Endothelial cell of umbilical vein (primary cell): ENCODE results near the gene OXLD1. TPM values are rescaled to one million over a fixed set of nuclear protein-coding genes. Genes with fewer than 3 reads are reported as not detected.

ENCODE experiments used
- BruUV-seq: library from RNA; stranded (reverse); fragments of 400-500 nt; replicated peaks from 2 replicates; lab custom pipeline; 2021; lab: Mats Ljungman, UMichigan
- CTCF ChIA-PET: fragments of 300-600, 350-600 bp; sonication (Branson Sonifier 250); formaldehyde crosslinking; loops from one replicate; lab custom pipeline; 2021; ENCODE audit warnings: antibody characterized with exemption, inconsistent platforms; lab: Charles Lee
- POLR2A ChIA-PET: fragments of 300-600, 350-600 bp; sonication (Branson Sonifier 250); formaldehyde crosslinking; loops from one replicate; lab custom pipeline; 2021; ENCODE audit warnings: antibody characterized with exemption, inconsistent platforms; lab: Charles Lee
- DNase-seq: peaks from one replicate; pipeline ENCODE4 v3.0.0-alpha.2; 2011; ENCODE audit warnings: low read depth, low spot score
- FAIRE-seq: peaks from 2 replicates; lab custom pipeline; 2011; peaks lifted over from hg19 to GRCh38; lab: Jason Lieb, UNC
- H2AFZ ChIP-seq: 2 replicates; pipeline ENCODE4 v1.6.0; 2012; ENCODE audit warnings: low read depth, low read length, control low read depth, inconsistent platforms
- H3K27ac ChIP-seq: 2 replicates; pipeline ENCODE4 v1.5.1; 2011; ENCODE audit warnings: low read depth, mild to moderate bottlenecking, control low read depth, low read length, moderate library complexity; ENCODE audit not compliant: insufficient read depth
- H3K27me3 ChIP-seq, 2 experiments: 2 replicates each; pipeline versions ENCODE4 v1.6.0 to v1.6.1; 2011; ENCODE audit warnings: low read length in 2 of 2, mixed read lengths in 1 of 2; ENCODE audit not compliant: control insufficient read depth in 2 of 2, insufficient read depth in 2 of 2
- H3K36me3 ChIP-seq, 2 experiments: 2 replicates in 1 of 2; 3 replicates in 1 of 2; pipeline ENCODE4 v1.5.1; 2011; ENCODE audit warnings: low read length in 2 of 2, mild to moderate bottlenecking in 1 of 2, moderate library complexity in 1 of 2; ENCODE audit not compliant: control insufficient read depth in 2 of 2, insufficient read depth in 2 of 2; ENCODE audit errors: extremely low read depth in 1 of 2
- H3K4me1 ChIP-seq: 3 replicates; pipeline ENCODE4 v1.5.1; 2011; ENCODE audit warnings: mild to moderate bottlenecking, low read length; ENCODE audit not compliant: control insufficient read depth, insufficient read depth; ENCODE audit errors: extremely low read depth
- H3K4me2 ChIP-seq: 2 replicates; pipeline ENCODE4 v1.6.1; 2011; ENCODE audit warnings: low read length, control low read depth, mixed read lengths; ENCODE audit not compliant: insufficient read depth
- H3K4me3 ChIP-seq, 3 experiments: fragments of 200-600 bp in 1 of 3; sonication (generic), shearing (Covaris generic) in 1 of 3; replicated peaks in 1 of 3; 2 replicates each; pipeline ENCODE4 v1.5.1; 2011 to 2016; ENCODE audit warnings: control low read depth in 3 of 3, low read length in 3 of 3, mild to moderate bottlenecking in 2 of 3, inconsistent platforms in 1 of 3, low read depth in 1 of 3, moderate library complexity in 1 of 3; ENCODE audit not compliant: insufficient read depth in 1 of 3
- H3K79me2 ChIP-seq: 2 replicates; pipeline ENCODE4 v1.6.0; 2012; ENCODE audit warnings: low read length, inconsistent platforms; ENCODE audit not compliant: control insufficient read depth, insufficient read depth
- H3K9ac ChIP-seq: replicated peaks from 2 replicates; pipeline ENCODE3; 2011; ENCODE audit warnings: low read length, control low read depth; ENCODE audit not compliant: insufficient read depth; ENCODE audit errors: extremely low read depth
- H3K9me1 ChIP-seq: replicated peaks from 3 replicates; pipeline ENCODE4 v1.6.0; 2011; ENCODE audit warnings: mild to moderate bottlenecking, low read length; ENCODE audit not compliant: control insufficient read depth, insufficient read depth; ENCODE audit errors: extremely low read depth
- H3K9me3 ChIP-seq: replicated peaks from 2 replicates; pipeline ENCODE4 v1.5.1; 2012; ENCODE audit warnings: low read length, inconsistent platforms; ENCODE audit not compliant: control insufficient read depth, insufficient read depth
- H4K20me1 ChIP-seq: replicated peaks from 2 replicates; pipeline ENCODE3; 2011; ENCODE audit warnings: mild to moderate bottlenecking, low read length; ENCODE audit not compliant: control insufficient read depth, insufficient read depth; ENCODE audit errors: extremely low read depth
- CTCF ChIP-seq, 2 donors: IDR thresholded peaks; 1 replicate in 1 of 2; 2 replicates in 1 of 2; pipeline ENCODE4 v1.5.1; 2011; ENCODE audit warnings: low read length in 2 of 2, mild to moderate bottlenecking in 2 of 2, moderate library complexity in 2 of 2, control low read depth in 1 of 2, inconsistent platforms in 1 of 2, low read depth in 1 of 2; ENCODE audit not compliant: insufficient read depth in 1 of 2; ENCODE audit errors: extremely low read depth in 1 of 2
- GATA2 ChIP-seq: IDR thresholded peaks from 2 replicates; pipeline ENCODE4 v1.7.0; 2011; ENCODE audit warnings: low read depth, mild to moderate bottlenecking, moderate library complexity, mixed read lengths, low read length; ENCODE audit not compliant: insufficient read length, insufficient read depth
- JUN ChIP-seq: IDR thresholded peaks from 2 replicates; pipeline ENCODE4 v1.6.1; 2011; ENCODE audit warnings: borderline replicate concordance, low read depth; ENCODE audit not compliant: insufficient read length, insufficient read depth
- MYC ChIP-seq: IDR thresholded peaks from one replicate; pipeline ENCODE4 v1.6.1; 2011; ENCODE audit warnings: mild to moderate bottlenecking, low read depth, low read length
- POLR2A ChIP-seq: IDR thresholded peaks from 2 replicates; pipeline ENCODE4 v1.6.1; 2012; ENCODE audit warnings: low read depth, mild to moderate bottlenecking, control low read depth, low read length
- POLR2AphosphoS5 ChIP-seq: IDR thresholded peaks from 2 replicates; pipeline ENCODE4 v1.6.1; 2012; ENCODE audit warnings: low read depth, mild to moderate bottlenecking, control low read depth, low read length, moderate library complexity; ENCODE audit not compliant: insufficient read depth
- dilution Hi-C: fragments of 300-500 bp; cut with MboI; formaldehyde crosslinking; loops from one replicate; pipeline ENCODE4 v1.15.0; 2019; ENCODE audit warnings: low sequenced_read_pairs; ENCODE audit not compliant: extremely low pct_ligation_motif_present
- intact Hi-C: fragments of 100-400 bp; cut with micrococcal nuclease; formaldehyde crosslinking; loops from one replicate; pipeline ENCODE4 v1.10.0; 2022
- polyA plus RNA-seq, 4 experiments: library from polyadenylated mRNA; depleted of rRNA in 3 of 4; stranded (reverse) in 3 of 4; unstranded in 1 of 4; fragments of >200 nt; gene quantifications; 2 replicates each; pipeline versions ENCODE4 v1.2.1 to v1.2.3, GENCODE V29; 2011 to 2012; ENCODE audit warnings: missing spikeins in 1 of 4
- total RNA-seq: library from RNA; stranded (reverse); gene quantifications from 2 replicates; pipeline ENCODE4 v1.2.3, GENCODE V29; 2021
- TF ChIP-seq, protein P1 (sequence below): IDR thresholded peaks from 2 replicates; pipeline ENCODE4 v1.6.1; 2011; ENCODE audit not compliant: insufficient read depth, insufficient read length

Gene OXLD1
- total and polyA plus RNA-seq, 2 donors (not counting 3 experiments of a cell fraction or from before 2014, with no cell fraction given): 20.1 to 35.2 TPM

GRCh38 chr17:81702934-81703746, 36.7 kb upstream of the OXLD1 start, which contains the start of gene MRPL12:
MRPL12 (plus strand) TSS chr17:81703367; CDS start chr17:81703502, 135 bp downstream.
- Histone ChIP-seq H2AFZ (peak within 1 kb of the TSS; percentile 30), H3K27ac (peak within 1 kb of the TSS; percentile 87), H4K20me1 (no peaks in the 10 kb centered on the region), H3K4me1 (peaks cover 19% of the 10 kb centered on the region), H3K4me3 (peak within 1 kb of the TSS; percentile 70 to 86 (median 76)), H3K9me3 (no peaks in the 10 kb centered on the region), H3K4me2 (peak within 1 kb of the TSS; percentile 79), H3K9me1 (no peaks in the 10 kb centered on the region), H3K9ac (peak within 1 kb of the TSS; percentile 98), H3K27me3 (no peaks in the 10 kb centered on the region), H3K36me3 (peaks cover 6 to 33% of the 10 kb centered on the region in 2 experiments), H3K79me2 (peaks cover 35% of the 10 kb centered on the region)
- intact Hi-C loops: loop anchor here (1.0 to 2.0 kb wide), 2 partner anchors 9 to 18 kb away; partner anchors contain the start of genes HGS and SLC25A10
- DNase-seq (peak; percentile 93), FAIRE-seq (peak; percentile 97)
- dilution Hi-C loops: no loop called here
- ChIA-PET POLR2A (interaction anchor here (0.6 to 1.0 kb wide), 2 partner anchors 20 to 220 kb away, joined by 3 to 4 read pairs; partner anchors contain the start of gene ARL16), CTCF (interaction anchor here (1.0 to 2.8 kb wide), 4 partner anchors 9 to 124 kb away, joined by 3 to 19 read pairs (median 4); partner anchors contain the start of genes ARL16 and HGS)
- TF ChIP-seq CTCF (IDR thresholded peaks at IDR 0.05; ENCODE audit: extremely low read depth in 1 of 2, insufficient read depth in 1 of 2, low read depth in 1 of 2, low read length in 2 of 2) (peak in 1 of 2 donors; percentile 28), MYC (peak; percentile 82), POLR2A (peak; percentile 98), JUN (no peak), GATA2 (no peak), POLR2AphosphoS5 (peak; percentile 98)
- TF ChIP-seq, protein P1, sequence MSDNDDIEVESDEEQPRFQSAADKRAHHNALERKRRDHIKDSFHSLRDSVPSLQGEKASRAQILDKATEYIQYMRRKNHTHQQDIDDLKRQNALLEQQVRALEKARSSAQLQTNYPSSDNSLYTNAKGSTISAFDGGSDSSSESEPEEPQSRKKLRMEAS: peak; percentile 59
- no TSS peak for BruUV-seq
